GM12892 (cell line): Measurements from ENCODE around the gene PEAK1.
A peak's percentile ranks its signal among the peaks of the same experiment; 100 is the strongest.

Source experiments
- DNase-seq: peaks from one replicate; pipeline ENCODE4 v3.0.0; 2011; ENCODE audit not compliant: insufficient read length
- FAIRE-seq: peaks from 2 replicates; lab custom pipeline; 2011; peaks lifted over from hg19 to GRCh38; lab: Jason Lieb, UNC
- POLR2A ChIP-seq: IDR thresholded peaks from 2 replicates; pipeline ENCODE4 v1.6.1; 2011; ENCODE audit warnings: low read depth, low read length, control low read depth
- POLR2AphosphoS5 ChIP-seq: IDR thresholded peaks from 2 replicates; pipeline ENCODE4 v1.6.1; 2011; ENCODE audit warnings: low read depth, low read length, control low read depth
- TAF1 ChIP-seq: IDR thresholded peaks from 2 replicates; pipeline ENCODE4 v1.6.1; 2011; ENCODE audit warnings: low read depth, mild to moderate bottlenecking, control low read depth, low read length, borderline replicate concordance

The PEAK1 gene

GRCh38 chr15:77350792-77351191 is 69.1 kb downstream of the PEAK1 start:
- TF ChIP-seq POLR2AphosphoS5 (no peak), POLR2A (no peak), TAF1 (no peak)
- no peak for FAIRE-seq
- no peak for DNase-seq

GRCh38 chr15:77349666-77350065 is 70.2 kb downstream of the PEAK1 start:
- DNase-seq, result no peak
- TF ChIP-seq POLR2A (no peak), TAF1 (no peak), POLR2AphosphoS5 (no peak)
- no peak for FAIRE-seq

- TF ChIP-seq POLR2A (no peak), POLR2AphosphoS5 (no peak), TAF1 (no peak)
- FAIRE-seq (no peak), DNase-seq (no peak)
Observed at GRCh38 chr15:77348511-77348910, 71.4 kb downstream of the PEAK1 start.

- no peak for TF ChIP-seq POLR2AphosphoS5
- no peak for TF ChIP-seq POLR2A
- no peak for TF ChIP-seq TAF1
- FAIRE-seq (no peak), DNase-seq (no peak)
Observed at GRCh38 chr15:77347197-77347596, 72.7 kb downstream of the PEAK1 start.

GRCh38 chr15:77346245-77347036 is 73.5 kb downstream of the PEAK1 start:
- FAIRE-seq, result peak; percentile 42
- no peak for TF ChIP-seq TAF1
- no peak for TF ChIP-seq POLR2AphosphoS5
- TF ChIP-seq POLR2A, result no peak
- DNase-seq, result no peak

GRCh38 chr15:77342807-77343206 is 77.1 kb downstream of the PEAK1 start:
- FAIRE-seq, result no peak
- no peak for DNase-seq
- TF ChIP-seq POLR2AphosphoS5 (no peak), TAF1 (no peak), POLR2A (no peak)

GRCh38 chr15:77340245-77340644 is 79.7 kb downstream of the PEAK1 start:
- TF ChIP-seq POLR2A (no peak), TAF1 (no peak), POLR2AphosphoS5 (no peak)
- DNase-seq, result no peak
- FAIRE-seq, result no peak

- TF ChIP-seq POLR2AphosphoS5 (no peak), TAF1 (no peak), POLR2A (no peak)
- FAIRE-seq, result no peak
- DNase-seq, result no peak
Observed at GRCh38 chr15:77336006-77336405, 83.9 kb downstream of the PEAK1 start.

- no peak for TF ChIP-seq TAF1
- no peak for TF ChIP-seq POLR2AphosphoS5
- no peak for TF ChIP-seq POLR2A
- no peak for FAIRE-seq
- no peak for DNase-seq
Observed at GRCh38 chr15:77335298-77335697, 84.6 kb downstream of the PEAK1 start.

- TF ChIP-seq TAF1 (no peak), POLR2A (no peak), POLR2AphosphoS5 (no peak)
- no peak for FAIRE-seq
- no peak for DNase-seq
Observed at GRCh38 chr15:77333166-77333565, 86.7 kb downstream of the PEAK1 start.

- DNase-seq (no peak), FAIRE-seq (no peak)
- TF ChIP-seq POLR2A, result no peak
- TF ChIP-seq POLR2AphosphoS5, result no peak
- no peak for TF ChIP-seq TAF1
Observed at GRCh38 chr15:77329202-77329601, 90.7 kb downstream of the PEAK1 start.
